HEK293 (cell line): ENCODE data around the gene PPM1J.

ENCODE experiments used
- GLIS1 ChIP-seq: fragments of 450-650 bp; formaldehyde crosslinking; IDR thresholded peaks from 2 replicates; pipeline ENCODE4 v1.5.1; 2016; ENCODE audit warnings: missing biosample characterization, missing genetic modification characterization
- KLF10 ChIP-seq: fragments of 450-650 bp; IDR thresholded peaks from 2 replicates; pipeline ENCODE4 v1.5.1; 2018; ENCODE audit warnings: missing biosample characterization, mild to moderate bottlenecking, missing genetic modification characterization
- REPIN1 ChIP-seq: fragments of 450-650 bp; formaldehyde crosslinking; IDR thresholded peaks from 2 replicates; pipeline ENCODE4 v1.5.1; 2017; ENCODE audit warnings: missing biosample characterization, missing genetic modification characterization, low read depth
- SP2 ChIP-seq: fragments of 450-650 bp; formaldehyde crosslinking; IDR thresholded peaks from 2 replicates; pipeline ENCODE4 v1.5.1; 2016; ENCODE audit warnings: missing biosample characterization, missing genetic modification characterization
- ZBTB1 ChIP-seq: fragments of 450-650 bp; formaldehyde crosslinking; IDR thresholded peaks from 2 replicates; pipeline ENCODE4 v1.5.1; 2016; ENCODE audit warnings: missing biosample characterization, missing genetic modification characterization
- ZBTB21 ChIP-seq: fragments of 450-650 bp; formaldehyde crosslinking; IDR thresholded peaks from 2 replicates; pipeline ENCODE4 v1.5.1; 2017; ENCODE audit warnings: missing biosample characterization, missing genetic modification characterization
- ZBTB7A ChIP-seq: fragments of 450-650 bp; formaldehyde crosslinking; IDR thresholded peaks from 2 replicates; pipeline ENCODE4 v1.5.1; 2016; ENCODE audit warnings: low read depth, missing biosample characterization, missing genetic modification characterization
- ZIC2 ChIP-seq: fragments of 450-650 bp; formaldehyde crosslinking; IDR thresholded peaks from 2 replicates; pipeline ENCODE4 v1.5.1; 2016; ENCODE audit warnings: missing biosample characterization, missing genetic modification characterization
- ZNF114 ChIP-seq: fragments of 450-650 bp; formaldehyde crosslinking; IDR thresholded peaks from 2 replicates; pipeline ENCODE4 v1.5.0; 2017; ENCODE audit warnings: missing biosample characterization, missing genetic modification characterization
- ZNF211 ChIP-seq: fragments of 450-650 bp; formaldehyde crosslinking; IDR thresholded peaks from 2 replicates; pipeline ENCODE4 v1.5.1; 2016; ENCODE audit warnings: low read depth, missing biosample characterization, missing genetic modification characterization
- ZNF248 ChIP-seq: fragments of 450-650 bp; formaldehyde crosslinking; IDR thresholded peaks from 2 replicates; pipeline ENCODE4 v1.5.1; 2017; ENCODE audit warnings: missing biosample characterization, missing genetic modification characterization
- ZNF335 ChIP-seq: fragments of 450-650 bp; formaldehyde crosslinking; conservative IDR thresholded peaks from 2 replicates; pipeline ENCODE4 v1.5.1; 2016; ENCODE audit warnings: missing biosample characterization, missing genetic modification characterization
- ZNF341 ChIP-seq: fragments of 450-650 bp; formaldehyde crosslinking; IDR thresholded peaks from 2 replicates; pipeline ENCODE4; 2016; ENCODE audit warnings: low read depth, missing biosample characterization, missing genetic modification characterization
- ZNF394 ChIP-seq: fragments of 450-650 bp; formaldehyde crosslinking; IDR thresholded peaks from 2 replicates; pipeline ENCODE4 v1.5.1; 2016; ENCODE audit warnings: missing biosample characterization, missing genetic modification characterization, mild to moderate bottlenecking, moderate library complexity, borderline replicate concordance
- ZNF423 ChIP-seq: fragments of 450-650 bp; formaldehyde crosslinking; IDR thresholded peaks from 2 replicates; pipeline ENCODE4 v1.5.1; 2016; ENCODE audit warnings: missing biosample characterization, missing genetic modification characterization
- ZNF426 ChIP-seq: fragments of 450-650 bp; formaldehyde crosslinking; IDR thresholded peaks from 2 replicates; pipeline ENCODE4 v1.5.1; 2017; ENCODE audit warnings: missing biosample characterization, missing genetic modification characterization, mild to moderate bottlenecking, inconsistent platforms, moderate library complexity
- ZNF433 ChIP-seq: fragments of 450-650 bp; formaldehyde crosslinking; IDR thresholded peaks from 2 replicates; pipeline ENCODE4 v1.5.1; 2016; ENCODE audit warnings: missing biosample characterization, missing genetic modification characterization, low read depth
- ZNF510 ChIP-seq: fragments of 450-650 bp; formaldehyde crosslinking; IDR thresholded peaks from 2 replicates; pipeline ENCODE4 v1.5.1; 2018; ENCODE audit warnings: mild to moderate bottlenecking, missing genetic modification characterization, missing biosample characterization; ENCODE audit not compliant: insufficient replicate concordance
- ZNF548 ChIP-seq: fragments of 450-650 bp; formaldehyde crosslinking; IDR thresholded peaks from 2 replicates; pipeline ENCODE4 v1.5.1; 2016; ENCODE audit warnings: missing biosample characterization, missing genetic modification characterization
- ZNF580 ChIP-seq: fragments of 450-650 bp; formaldehyde crosslinking; IDR thresholded peaks from 2 replicates; pipeline ENCODE4 v1.5.1; 2016; ENCODE audit warnings: missing biosample characterization, missing genetic modification characterization
- ZNF670 ChIP-seq: fragments of 450-650 bp; formaldehyde crosslinking; IDR thresholded peaks from 2 replicates; pipeline ENCODE4 v1.5.1; 2016; ENCODE audit warnings: missing biosample characterization, missing genetic modification characterization, low read depth
- ZNF707 ChIP-seq: fragments of 450-650 bp; formaldehyde crosslinking; IDR thresholded peaks from 2 replicates; pipeline ENCODE4 v1.5.1; 2016; ENCODE audit warnings: missing biosample characterization, missing genetic modification characterization
- ZSCAN30 ChIP-seq: fragments of 450-650 bp; IDR thresholded peaks from 2 replicates; pipeline ENCODE4 v1.5.1; 2018; ENCODE audit warnings: missing biosample characterization, mild to moderate bottlenecking, missing genetic modification characterization, moderate library complexity
- TF ChIP-seq, protein P1 (sequence below): fragments of 450-650 bp; formaldehyde crosslinking; conservative IDR thresholded peaks from 2 replicates; pipeline ENCODE4 v1.5.1; 2016; ENCODE audit warnings: low read depth, missing biosample characterization, missing genetic modification characterization
- TF ChIP-seq, protein P2 (sequence below): fragments of 450-650 bp; formaldehyde crosslinking; IDR thresholded peaks from 2 replicates; pipeline ENCODE4 v1.5.1; 2017; ENCODE audit warnings: missing biosample characterization, missing genetic modification characterization
- TF ChIP-seq, protein P3 (sequence below): fragments of 450-650 bp; formaldehyde crosslinking; IDR thresholded peaks from 2 replicates; pipeline ENCODE4 v1.5.1; 2016; ENCODE audit warnings: missing biosample characterization, missing genetic modification characterization
- TF ChIP-seq, protein P4 (sequence below): fragments of 450-650 bp; formaldehyde crosslinking; IDR thresholded peaks from 2 replicates; pipeline ENCODE4 v1.5.1; 2016; ENCODE audit warnings: missing biosample characterization, missing genetic modification characterization

Gene PPM1J

DNA sequence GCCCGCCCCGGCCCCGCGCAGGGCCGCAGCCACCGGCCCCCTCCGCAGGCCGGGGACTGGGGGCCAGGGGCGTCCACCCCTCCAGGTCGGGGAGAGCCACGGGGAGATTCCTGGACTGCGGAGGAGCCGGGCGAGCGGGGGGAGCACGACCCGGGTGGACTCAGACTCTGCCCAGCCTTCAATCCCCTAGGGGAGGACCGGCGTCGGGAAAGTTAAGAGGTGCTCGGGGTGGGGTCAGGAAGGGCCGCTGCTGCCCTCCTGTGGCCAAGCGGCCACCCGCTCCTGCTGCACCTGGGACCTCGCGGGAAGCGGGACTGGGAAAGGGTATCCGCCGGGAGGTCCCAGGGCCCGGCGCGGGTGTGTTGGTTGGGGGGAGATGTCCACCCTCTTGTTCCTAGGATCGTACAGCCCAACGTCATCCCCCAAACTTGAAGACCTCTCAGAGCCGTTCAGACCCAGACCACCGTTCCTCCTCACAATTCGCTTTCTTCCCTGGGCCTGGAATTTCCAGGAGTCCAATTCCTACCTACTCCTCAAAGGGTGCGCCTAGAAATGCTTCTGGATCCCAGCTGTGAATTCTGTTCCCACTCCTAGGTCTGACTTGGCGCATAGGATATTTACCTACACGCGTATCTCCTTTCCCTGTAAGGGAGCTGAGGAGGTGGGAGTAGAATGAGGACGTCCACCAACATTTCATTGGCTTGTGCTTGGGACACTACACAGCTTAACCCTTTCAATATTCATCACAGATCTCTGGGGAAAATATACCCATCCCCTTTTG lies 7.7 kb downstream of the PPM1J start (continued):
- TF ChIP-seq ZNF426 (tag by site-specific recombination) (no peak), ZNF580 (tag by site-specific recombination) (peak; percentile 72; the same call in 1 of the 2 replicates), ZNF341 (tag by site-specific recombination) (peak; percentile 39; the same call in 1 of the 2 replicates), ZNF423 (tag by site-specific recombination) (peak; percentile 76), ZNF707 (tag by site-specific recombination) (no peak), ZNF248 (tag by site-specific recombination) (no peak), ZBTB7A (tag by site-specific recombination) (0 out of 2 replicates have a peak, but pooled peaks have one; percentile 74), REPIN1 (tag by site-specific recombination) (0 out of 2 replicates have a peak, but pooled peaks have one; percentile 45), ZNF433 (tag by site-specific recombination) (no peak), SP2 (peak; percentile 28), ZNF510 (tag by site-specific recombination) (no peak), KLF10 (tag by site-specific recombination) (peak; percentile 35; the same call in 1 of the 2 replicates), ZNF670 (tag by site-specific recombination) (no peak), ZBTB21 (peak; percentile 55; the same call in 1 of the 2 replicates), ZSCAN30 (tag by site-specific recombination) (peak; percentile 91), GLIS1 (peak; percentile 64), ZNF114 (tag by site-specific recombination) (no peak), ZNF211 (tag by site-specific recombination) (no peak), ZBTB1 (tag by site-specific recombination) (0 out of 2 replicates have a peak, but pooled peaks have one; percentile 33), ZIC2 (tag by site-specific recombination) (no peak), ZNF335 (tag by site-specific recombination) (peak; percentile 78), ZNF548 (tag by site-specific recombination) (no peak), ZNF394 (tag by site-specific recombination) (peak; percentile 62)
- TF ChIP-seq, protein P1, sequence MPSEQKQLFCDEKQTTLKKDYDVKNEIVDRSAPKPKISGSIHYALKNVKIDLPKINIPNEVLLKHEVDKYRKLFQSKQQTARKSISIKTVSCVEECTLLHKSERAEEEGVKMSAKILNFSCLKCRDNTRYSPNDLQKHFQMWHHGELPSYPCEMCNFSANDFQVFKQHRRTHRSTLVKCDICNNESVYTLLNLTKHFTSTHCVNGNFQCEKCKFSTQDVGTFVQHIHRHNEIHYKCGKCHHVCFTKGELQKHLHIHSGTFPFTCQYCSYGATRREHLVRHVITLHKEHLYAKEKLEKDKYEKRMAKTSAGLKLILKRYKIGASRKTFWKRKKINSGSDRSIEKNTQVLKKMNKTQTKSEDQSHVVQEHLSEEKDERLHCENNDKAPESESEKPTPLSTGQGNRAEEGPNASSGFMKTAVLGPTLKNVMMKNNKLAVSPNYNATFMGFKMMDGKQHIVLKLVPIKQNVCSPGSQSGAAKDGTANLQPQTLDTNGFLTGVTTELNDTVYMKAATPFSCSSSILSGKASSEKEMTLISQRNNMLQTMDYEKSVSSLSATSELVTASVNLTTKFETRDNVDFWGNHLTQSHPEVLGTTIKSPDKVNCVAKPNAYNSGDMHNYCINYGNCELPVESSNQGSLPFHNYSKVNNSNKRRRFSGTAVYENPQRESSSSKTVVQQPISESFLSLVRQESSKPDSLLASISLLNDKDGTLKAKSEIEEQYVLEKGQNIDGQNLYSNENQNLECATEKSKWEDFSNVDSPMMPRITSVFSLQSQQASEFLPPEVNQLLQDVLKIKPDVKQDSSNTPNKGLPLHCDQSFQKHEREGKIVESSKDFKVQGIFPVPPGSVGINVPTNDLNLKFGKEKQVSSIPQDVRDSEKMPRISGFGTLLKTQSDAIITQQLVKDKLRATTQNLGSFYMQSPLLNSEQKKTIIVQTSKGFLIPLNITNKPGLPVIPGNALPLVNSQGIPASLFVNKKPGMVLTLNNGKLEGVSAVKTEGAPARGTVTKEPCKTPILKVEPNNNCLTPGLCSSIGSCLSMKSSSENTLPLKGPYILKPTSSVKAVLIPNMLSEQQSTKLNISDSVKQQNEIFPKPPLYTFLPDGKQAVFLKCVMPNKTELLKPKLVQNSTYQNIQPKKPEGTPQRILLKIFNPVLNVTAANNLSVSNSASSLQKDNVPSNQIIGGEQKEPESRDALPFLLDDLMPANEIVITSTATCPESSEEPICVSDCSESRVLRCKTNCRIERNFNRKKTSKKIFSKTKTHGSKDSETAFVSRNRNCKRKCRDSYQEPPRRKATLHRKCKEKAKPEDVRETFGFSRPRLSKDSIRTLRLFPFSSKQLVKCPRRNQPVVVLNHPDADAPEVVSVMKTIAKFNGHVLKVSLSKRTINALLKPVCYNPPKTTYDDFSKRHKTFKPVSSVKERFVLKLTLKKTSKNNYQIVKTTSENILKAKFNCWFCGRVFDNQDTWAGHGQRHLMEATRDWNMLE: peak; percentile 35; the same call in 1 of the 2 replicates
- TF ChIP-seq, protein P2, sequence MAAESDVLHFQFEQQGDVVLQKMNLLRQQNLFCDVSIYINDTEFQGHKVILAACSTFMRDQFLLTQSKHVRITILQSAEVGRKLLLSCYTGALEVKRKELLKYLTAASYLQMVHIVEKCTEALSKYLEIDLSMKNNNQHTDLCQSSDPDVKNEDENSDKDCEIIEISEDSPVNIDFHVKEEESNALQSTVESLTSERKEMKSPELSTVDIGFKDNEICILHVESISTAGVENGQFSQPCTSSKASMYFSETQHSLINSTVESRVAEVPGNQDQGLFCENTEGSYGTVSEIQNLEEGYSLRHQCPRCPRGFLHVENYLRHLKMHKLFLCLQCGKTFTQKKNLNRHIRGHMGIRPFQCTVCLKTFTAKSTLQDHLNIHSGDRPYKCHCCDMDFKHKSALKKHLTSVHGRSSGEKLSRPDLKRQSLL (tag by site-specific recombination): no peak
- TF ChIP-seq, protein P3, sequence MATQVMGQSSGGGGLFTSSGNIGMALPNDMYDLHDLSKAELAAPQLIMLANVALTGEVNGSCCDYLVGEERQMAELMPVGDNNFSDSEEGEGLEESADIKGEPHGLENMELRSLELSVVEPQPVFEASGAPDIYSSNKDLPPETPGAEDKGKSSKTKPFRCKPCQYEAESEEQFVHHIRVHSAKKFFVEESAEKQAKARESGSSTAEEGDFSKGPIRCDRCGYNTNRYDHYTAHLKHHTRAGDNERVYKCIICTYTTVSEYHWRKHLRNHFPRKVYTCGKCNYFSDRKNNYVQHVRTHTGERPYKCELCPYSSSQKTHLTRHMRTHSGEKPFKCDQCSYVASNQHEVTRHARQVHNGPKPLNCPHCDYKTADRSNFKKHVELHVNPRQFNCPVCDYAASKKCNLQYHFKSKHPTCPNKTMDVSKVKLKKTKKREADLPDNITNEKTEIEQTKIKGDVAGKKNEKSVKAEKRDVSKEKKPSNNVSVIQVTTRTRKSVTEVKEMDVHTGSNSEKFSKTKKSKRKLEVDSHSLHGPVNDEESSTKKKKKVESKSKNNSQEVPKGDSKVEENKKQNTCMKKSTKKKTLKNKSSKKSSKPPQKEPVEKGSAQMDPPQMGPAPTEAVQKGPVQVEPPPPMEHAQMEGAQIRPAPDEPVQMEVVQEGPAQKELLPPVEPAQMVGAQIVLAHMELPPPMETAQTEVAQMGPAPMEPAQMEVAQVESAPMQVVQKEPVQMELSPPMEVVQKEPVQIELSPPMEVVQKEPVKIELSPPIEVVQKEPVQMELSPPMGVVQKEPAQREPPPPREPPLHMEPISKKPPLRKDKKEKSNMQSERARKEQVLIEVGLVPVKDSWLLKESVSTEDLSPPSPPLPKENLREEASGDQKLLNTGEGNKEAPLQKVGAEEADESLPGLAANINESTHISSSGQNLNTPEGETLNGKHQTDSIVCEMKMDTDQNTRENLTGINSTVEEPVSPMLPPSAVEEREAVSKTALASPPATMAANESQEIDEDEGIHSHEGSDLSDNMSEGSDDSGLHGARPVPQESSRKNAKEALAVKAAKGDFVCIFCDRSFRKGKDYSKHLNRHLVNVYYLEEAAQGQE: 0 out of 2 replicates have a peak, but pooled peaks have one; percentile 23
- TF ChIP-seq, protein P4, sequence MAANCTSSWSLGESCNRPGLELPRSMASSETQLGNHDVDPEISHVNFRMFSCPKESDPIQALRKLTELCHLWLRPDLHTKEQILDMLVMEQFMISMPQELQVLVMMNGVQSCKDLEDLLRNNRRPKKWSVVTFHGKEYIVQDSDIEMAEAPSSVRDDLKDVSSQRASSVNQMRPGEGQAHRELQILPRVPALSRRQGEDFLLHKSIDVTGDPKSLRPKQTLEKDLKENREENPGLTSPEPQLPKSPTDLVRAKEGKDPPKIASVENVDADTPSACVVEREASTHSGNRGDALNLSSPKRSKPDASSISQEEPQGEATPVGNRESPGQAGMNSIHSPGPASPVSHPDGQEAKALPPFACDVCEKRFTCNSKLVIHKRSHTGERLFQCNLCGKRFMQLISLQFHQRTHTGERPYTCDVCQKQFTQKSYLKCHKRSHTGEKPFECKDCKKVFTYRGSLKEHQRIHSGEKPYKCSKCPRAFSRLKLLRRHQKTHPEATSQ (tag by site-specific recombination): no peak
